Measurements from ENCODE around the gene STXBP6. TPM values are rescaled to one million over a fixed set of nuclear protein-coding genes. Genes with fewer than 3 reads are reported as not detected.

STXBP6 gene
- total and polyA plus RNA-seq, 2 of the 13 experiments (the other 11 are each of a cell fraction or from before 2014, with no cell fraction given) = 35.3 to 42.8 TPM

DNA sequence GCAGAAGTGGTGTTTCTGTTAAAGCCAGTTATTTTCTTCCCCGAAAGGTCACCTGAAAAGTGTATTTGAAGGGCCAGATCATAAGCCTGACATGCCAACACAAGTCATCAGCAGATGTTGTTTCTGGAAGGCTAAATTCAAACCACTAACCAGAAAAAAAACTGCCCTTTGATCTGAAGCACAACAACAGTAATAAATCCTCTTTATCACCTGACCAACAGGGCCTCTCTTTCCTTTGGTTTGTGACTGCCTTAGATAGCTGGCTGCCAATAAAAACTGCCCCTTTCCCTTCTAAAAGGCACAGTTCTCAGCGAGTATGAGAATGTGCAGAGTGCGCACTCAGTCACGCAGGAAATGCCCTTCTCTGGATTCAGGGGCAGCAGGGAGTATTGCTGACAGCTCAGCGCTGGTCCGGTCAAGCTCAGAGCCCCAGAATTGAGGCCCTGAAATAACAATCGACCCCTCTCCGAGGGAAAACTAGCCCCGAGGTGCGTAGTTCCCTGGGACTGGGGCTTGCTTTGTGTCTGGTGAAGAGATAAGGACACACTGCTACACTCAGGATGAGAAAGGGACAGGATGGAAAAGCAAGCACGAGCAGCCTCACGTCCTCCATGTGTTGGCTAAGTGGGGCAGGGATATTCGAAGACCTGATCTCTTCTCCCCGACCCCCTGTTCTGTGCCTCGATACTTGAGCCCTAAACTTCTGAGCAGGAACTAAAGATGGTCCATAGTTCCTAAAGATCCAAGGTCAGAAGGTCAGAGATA is 231.7 kb downstream of the STXBP6 start (continued):
- TF ChIP-seq ZNF292 (CRISPR knock-in tag; IDR thresholded peaks at IDR 0.05; ENCODE audit: borderline replicate concordance, low read depth) (peak; percentile 91), NR2C2 (CRISPR knock-in tag; IDR thresholded peaks at IDR 0.05; ENCODE audit: borderline replicate concordance) (peak; percentile 15; the same call in 1 of the 2 replicates), PAF1 (CRISPR knock-in tag; IDR thresholded peaks at IDR 0.05) (no peak), BRD4 (CRISPR knock-in tag; IDR thresholded peaks at IDR 0.05) (peak; percentile 49; the same call in 1 of the 2 replicates), NCOA2 (CRISPR knock-in tag; IDR thresholded peaks at IDR 0.05) (peak; percentile 91), CC2D1A (CRISPR knock-in tag; IDR thresholded peaks at IDR 0.05) (peak; percentile 97), NR2F1 (CRISPR knock-in tag; IDR thresholded peaks at IDR 0.05) (peak in 1 of 2 experiments; percentile 52; a peak in 3 of 4 replicates), ZNF615 (CRISPR knock-in tag; IDR thresholded peaks at IDR 0.05; ENCODE audit: borderline replicate concordance) (no peak; the same call in 1 of the 2 replicates), SAP130 (CRISPR knock-in tag; IDR thresholded peaks at IDR 0.05; ENCODE audit: low read depth) (peak; percentile 50), ARNT2 (CRISPR knock-in tag; IDR thresholded peaks at IDR 0.05; ENCODE audit: low read depth) (peak; percentile 63; the same call in 1 of the 2 replicates), SIN3B (IDR thresholded peaks at IDR 0.05; ENCODE audit: low read length) (no peak), TP53 (CRISPR knock-in tag; conservative IDR thresholded peaks at IDR 0.05) (peak; percentile 92; the same call in 1 of the 2 replicates), POLR2A (IDR thresholded peaks at IDR 0.05; ENCODE audit: insufficient read depth in 1 of 2, low read depth in 2 of 2, low read length in 2 of 2) (peak in 1 of 2 experiments; percentile 73; a peak in 2 of 4 replicates), THAP11 (CRISPR knock-in tag; IDR thresholded peaks at IDR 0.05) (peak; percentile 45), ZNF343 (CRISPR knock-in tag; IDR thresholded peaks at IDR 0.05) (peak; percentile 70), ZNF543 (CRISPR knock-in tag; IDR thresholded peaks at IDR 0.05) (0 out of 2 replicates have a peak, but pooled peaks have one; percentile 82), SP4 (CRISPR knock-in tag; IDR thresholded peaks at IDR 0.05) (peak; percentile 66; the same call in 1 of the 2 replicates), HMG20B (CRISPR knock-in tag; conservative IDR thresholded peaks at IDR 0.05) (peak; percentile 72; the same call in 1 of the 2 replicates), ZNF546 (CRISPR knock-in tag; conservative IDR thresholded peaks at IDR 0.05) (peak; percentile 74; the same call in 1 of the 2 replicates)
- TF ChIP-seq, protein P1, sequence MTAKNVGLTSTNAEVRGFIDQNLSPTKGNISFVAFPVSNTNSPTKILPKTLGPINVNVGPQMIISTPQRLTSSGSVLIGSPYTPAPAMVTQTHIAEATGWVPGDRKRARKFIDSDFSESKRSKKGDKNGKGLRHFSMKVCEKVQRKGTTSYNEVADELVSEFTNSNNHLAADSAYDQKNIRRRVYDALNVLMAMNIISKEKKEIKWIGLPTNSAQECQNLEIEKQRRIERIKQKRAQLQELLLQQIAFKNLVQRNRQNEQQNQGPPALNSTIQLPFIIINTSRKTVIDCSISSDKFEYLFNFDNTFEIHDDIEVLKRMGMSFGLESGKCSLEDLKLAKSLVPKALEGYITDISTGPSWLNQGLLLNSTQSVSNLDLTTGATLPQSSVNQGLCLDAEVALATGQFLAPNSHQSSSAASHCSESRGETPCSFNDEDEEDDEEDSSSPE (CRISPR knock-in tag; IDR thresholded peaks at IDR 0.05) = peak; percentile 81; the same call in 1 of the 2 replicates
- TF ChIP-seq, protein P2, sequence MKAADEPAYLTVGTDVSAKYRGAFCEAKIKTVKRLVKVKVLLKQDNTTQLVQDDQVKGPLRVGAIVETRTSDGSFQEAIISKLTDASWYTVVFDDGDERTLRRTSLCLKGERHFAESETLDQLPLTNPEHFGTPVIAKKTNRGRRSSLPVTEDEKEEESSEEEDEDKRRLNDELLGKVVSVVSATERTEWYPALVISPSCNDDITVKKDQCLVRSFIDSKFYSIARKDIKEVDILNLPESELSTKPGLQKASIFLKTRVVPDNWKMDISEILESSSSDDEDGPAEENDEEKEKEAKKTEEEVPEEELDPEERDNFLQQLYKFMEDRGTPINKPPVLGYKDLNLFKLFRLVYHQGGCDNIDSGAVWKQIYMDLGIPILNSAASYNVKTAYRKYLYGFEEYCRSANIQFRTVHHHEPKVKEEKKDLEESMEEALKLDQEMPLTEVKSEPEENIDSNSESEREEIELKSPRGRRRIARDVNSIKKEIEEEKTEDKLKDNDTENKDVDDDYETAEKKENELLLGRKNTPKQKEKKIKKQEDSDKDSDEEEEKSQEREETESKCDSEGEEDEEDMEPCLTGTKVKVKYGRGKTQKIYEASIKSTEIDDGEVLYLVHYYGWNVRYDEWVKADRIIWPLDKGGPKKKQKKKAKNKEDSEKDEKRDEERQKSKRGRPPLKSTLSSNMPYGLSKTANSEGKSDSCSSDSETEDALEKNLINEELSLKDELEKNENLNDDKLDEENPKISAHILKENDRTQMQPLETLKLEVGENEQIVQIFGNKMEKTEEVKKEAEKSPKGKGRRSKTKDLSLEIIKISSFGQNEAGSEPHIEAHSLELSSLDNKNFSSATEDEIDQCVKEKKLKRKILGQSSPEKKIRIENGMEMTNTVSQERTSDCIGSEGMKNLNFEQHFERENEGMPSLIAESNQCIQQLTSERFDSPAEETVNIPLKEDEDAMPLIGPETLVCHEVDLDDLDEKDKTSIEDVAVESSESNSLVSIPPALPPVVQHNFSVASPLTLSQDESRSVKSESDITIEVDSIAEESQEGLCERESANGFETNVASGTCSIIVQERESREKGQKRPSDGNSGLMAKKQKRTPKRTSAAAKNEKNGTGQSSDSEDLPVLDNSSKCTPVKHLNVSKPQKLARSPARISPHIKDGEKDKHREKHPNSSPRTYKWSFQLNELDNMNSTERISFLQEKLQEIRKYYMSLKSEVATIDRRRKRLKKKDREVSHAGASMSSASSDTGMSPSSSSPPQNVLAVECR (CRISPR knock-in tag; IDR thresholded peaks at IDR 0.05; ENCODE audit: borderline replicate concordance) = peak; percentile 31; the same call in 1 of the 2 replicates
- TF ChIP-seq, protein P3, sequence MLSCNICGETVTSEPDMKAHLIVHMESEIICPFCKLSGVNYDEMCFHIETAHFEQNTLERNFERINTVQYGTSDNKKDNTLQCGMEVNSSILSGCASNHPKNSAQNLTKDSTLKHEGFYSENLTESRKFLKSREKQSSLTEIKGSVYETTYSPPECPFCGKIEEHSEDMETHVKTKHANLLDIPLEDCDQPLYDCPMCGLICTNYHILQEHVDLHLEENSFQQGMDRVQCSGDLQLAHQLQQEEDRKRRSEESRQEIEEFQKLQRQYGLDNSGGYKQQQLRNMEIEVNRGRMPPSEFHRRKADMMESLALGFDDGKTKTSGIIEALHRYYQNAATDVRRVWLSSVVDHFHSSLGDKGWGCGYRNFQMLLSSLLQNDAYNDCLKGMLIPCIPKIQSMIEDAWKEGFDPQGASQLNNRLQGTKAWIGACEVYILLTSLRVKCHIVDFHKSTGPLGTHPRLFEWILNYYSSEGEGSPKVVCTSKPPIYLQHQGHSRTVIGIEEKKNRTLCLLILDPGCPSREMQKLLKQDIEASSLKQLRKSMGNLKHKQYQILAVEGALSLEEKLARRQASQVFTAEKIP (CRISPR knock-in tag; IDR thresholded peaks at IDR 0.05; ENCODE audit: borderline replicate concordance) = no peak; the same call in 1 of the 2 replicates

Data from HepG2 (cell line).